Measurements from ENCODE around the gene PPCDC.

- TF ChIP-seq POLR2A (IDR thresholded peaks at IDR 0.05; ENCODE audit: low read depth) = no peak
- TF ChIP-seq CTCF (IDR thresholded peaks at IDR 0.05) = no peak
These were observed 8.5 kb downstream of the PPCDC start for GRCh38 chr15:75031848-75032247.

Measured in esophagus muscularis mucosa (tissue), 3 donors.